ENCODE measurements around the gene STARD9. TPM values are rescaled to one million over a fixed set of nuclear protein-coding genes. Genes with fewer than 3 reads are reported as not detected.

Gene STARD9
- total RNA-seq, 2 experiments from 2014 or later, result 2.8 to 4.6 TPM

- no peaks in the 10 kb centered on the region for H3K4me1 ChIP-seq (ENCODE audit: insufficient read depth, low read length)
- no peaks in the 10 kb centered on the region for H3K27me3 ChIP-seq (ENCODE audit: control insufficient read depth in 1 of 2, insufficient read depth in 2 of 2, low read length in 2 of 2)
- H3K36me3 ChIP-seq (ENCODE audit: insufficient read depth, low read length), result peaks cover 74% of the 10 kb centered on the region
- H3K36me3 Mint-ChIP-seq (ENCODE audit: low read depth), result peaks cover 80% of the 10 kb centered on the region
- ChIA-PET CTCF (interaction anchor here (1.8 kb wide), 1 partner anchor 20 kb away, joined by 6 read pairs; no protein-coding TSS in a partner anchor), POLR2A (no interaction called here)
- no peak overlapping the region for H3K27ac ChIP-seq (ENCODE audit: low read depth in 1 of 2, low read length in 2 of 2)
- intact Hi-C loops (cut with DNase I, micrococcal nuclease), result no loop called here
- ATAC-seq (ENCODE audit: poor library complexity) (no peak), DNase-seq (no peak)
- no peaks in the 10 kb centered on the region for H3K9me3 ChIP-seq (ENCODE audit: control insufficient read depth in 1 of 2, insufficient read depth in 1 of 2, low read length in 2 of 2)
- TF ChIP-seq CTCF (IDR thresholded peaks at IDR 0.05), result no peak
- no peak overlapping the region for H3K4me3 ChIP-seq (ENCODE audit: low read length)
- H3K4me1 Mint-ChIP-seq (ENCODE audit: low read depth), result no peaks in the 10 kb centered on the region
- H3K27me3 Mint-ChIP-seq, result no peaks in the 10 kb centered on the region
- no peak overlapping the region for H3K27ac Mint-ChIP-seq
- H3K9me3 Mint-ChIP-seq, result no peaks in the 10 kb centered on the region
- H3K4me3 Mint-ChIP-seq, result no peak overlapping the region
Measured at GRCh38 chr15:42724276-42724675, 148.9 kb downstream of the STARD9 start.

- CTCF ChIA-PET, result interaction anchor here (0.7 kb wide), 1 partner anchor 21 kb away, joined by 3 read pairs; no protein-coding TSS in a partner anchor
- H3K9me3 Mint-ChIP-seq, result no peaks in the 10 kb centered on the region
- DNase-seq, result no peak
Measured at GRCh38 chr15:42725331-42725903, 150.0 kb downstream of the STARD9 start.

GRCh38 chr15:42726114-42726513 lies 150.7 kb downstream of the STARD9 start:
- no peak overlapping the region for H3K4me3 Mint-ChIP-seq
- intact Hi-C loops (cut with DNase I, micrococcal nuclease), result no loop called here

More at GRCh38 chr15:42725331-42725903, 150.0 kb downstream of the STARD9 start:
- no peak overlapping the region for H3K4me3 Mint-ChIP-seq
- Histone ChIP-seq H3K9me3 (ENCODE audit: control insufficient read depth in 1 of 2, insufficient read depth in 1 of 2, low read length in 2 of 2) (no peaks in the 10 kb centered on the region), H3K36me3 (ENCODE audit: insufficient read depth, low read length) (peaks cover 78% of the 10 kb centered on the region), H3K27ac (ENCODE audit: low read depth in 1 of 2, low read length in 2 of 2) (no peak overlapping the region), H3K27me3 (ENCODE audit: control insufficient read depth in 1 of 2, insufficient read depth in 2 of 2, low read length in 2 of 2) (no peaks in the 10 kb centered on the region), H3K4me3 (ENCODE audit: low read length) (no peak overlapping the region), H3K4me1 (ENCODE audit: insufficient read depth, low read length) (no peaks in the 10 kb centered on the region)
- POLR2A ChIA-PET, result interaction anchor here (0.6 kb wide), 1 partner anchor 179 kb away, joined by 3 read pairs; no protein-coding TSS in a partner anchor
- H3K27ac Mint-ChIP-seq, result no peak overlapping the region
- no peak for TF ChIP-seq CTCF (IDR thresholded peaks at IDR 0.05)
- H3K27me3 Mint-ChIP-seq, result no peaks in the 10 kb centered on the region
- ATAC-seq (ENCODE audit: poor library complexity), result no peak
- peaks cover 78% of the 10 kb centered on the region for H3K36me3 Mint-ChIP-seq (ENCODE audit: low read depth)
- H3K4me1 Mint-ChIP-seq (ENCODE audit: low read depth), result no peaks in the 10 kb centered on the region
- intact Hi-C loops (cut with DNase I, micrococcal nuclease), result no loop called here

More at GRCh38 chr15:42726114-42726513, 150.7 kb downstream of the STARD9 start:
- H3K27me3 Mint-ChIP-seq, result no peaks in the 10 kb centered on the region
- no peaks in the 10 kb centered on the region for H3K4me1 ChIP-seq (ENCODE audit: insufficient read depth, low read length)
- peaks cover 82% of the 10 kb centered on the region for H3K36me3 ChIP-seq (ENCODE audit: insufficient read depth, low read length)
- CTCF ChIA-PET, result no interaction called here
- H3K9me3 Mint-ChIP-seq, result no peaks in the 10 kb centered on the region
- ATAC-seq (ENCODE audit: poor library complexity) (no peak), DNase-seq (no peak)
- H3K27me3 ChIP-seq (ENCODE audit: control insufficient read depth in 1 of 2, insufficient read depth in 2 of 2, low read length in 2 of 2), result no peaks in the 10 kb centered on the region
- H3K36me3 Mint-ChIP-seq (ENCODE audit: low read depth), result peaks cover 77% of the 10 kb centered on the region
- TF ChIP-seq CTCF (IDR thresholded peaks at IDR 0.05), result no peak
- H3K9me3 ChIP-seq (ENCODE audit: control insufficient read depth in 1 of 2, insufficient read depth in 1 of 2, low read length in 2 of 2), result no peaks in the 10 kb centered on the region
- H3K27ac ChIP-seq (ENCODE audit: low read depth in 1 of 2, low read length in 2 of 2), result no peak overlapping the region
- H3K27ac Mint-ChIP-seq, result no peak overlapping the region
- no peak overlapping the region for H3K4me3 ChIP-seq (ENCODE audit: low read length)
- H3K4me1 Mint-ChIP-seq (ENCODE audit: low read depth), result no peaks in the 10 kb centered on the region
- POLR2A ChIA-PET, result no interaction called here

All from CD4-positive, alpha-beta T cell (primary cell).